GM21723 (cell line): ENCODE results near the gene PKNOX2.

Source experiments
- ATAC-seq: cut with Tn5 transposase; IDR thresholded peaks from one replicate; pipeline ENCODE4 v1.9.1; 2021; ENCODE audit warnings: mild to moderate bottlenecking, moderate library complexity; ENCODE audit not compliant: unreplicated experiment

The PKNOX2 gene

DNA sequence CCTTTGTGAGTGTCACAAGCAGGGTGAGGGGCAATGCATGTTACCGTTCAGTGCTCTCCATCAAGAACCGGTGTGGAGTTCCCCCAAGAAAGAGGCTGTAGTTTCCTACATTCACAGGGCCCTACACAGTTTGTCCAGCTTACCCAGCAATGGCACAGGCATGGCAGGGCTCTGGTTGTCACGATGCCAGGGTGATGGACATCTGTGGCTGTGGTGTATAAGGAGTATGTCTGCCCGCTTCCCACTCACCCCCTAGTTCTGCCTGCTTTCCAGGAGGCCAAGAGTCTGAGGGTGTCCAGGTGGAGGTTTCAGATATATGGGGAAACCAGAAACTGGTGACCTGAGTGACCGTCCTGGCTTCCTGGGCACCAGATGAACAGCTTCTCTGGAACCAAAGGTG, 116.1 kb downstream of the PKNOX2 start:
- no peak for ATAC-seq

GRCh38 chr11:125281831-125282595, 117.5 kb downstream of the PKNOX2 start:
- ATAC-seq: no peak

GRCh38 chr11:125282596-125282914, 118.0 kb downstream of the PKNOX2 start:
- ATAC-seq: no peak

DNA sequence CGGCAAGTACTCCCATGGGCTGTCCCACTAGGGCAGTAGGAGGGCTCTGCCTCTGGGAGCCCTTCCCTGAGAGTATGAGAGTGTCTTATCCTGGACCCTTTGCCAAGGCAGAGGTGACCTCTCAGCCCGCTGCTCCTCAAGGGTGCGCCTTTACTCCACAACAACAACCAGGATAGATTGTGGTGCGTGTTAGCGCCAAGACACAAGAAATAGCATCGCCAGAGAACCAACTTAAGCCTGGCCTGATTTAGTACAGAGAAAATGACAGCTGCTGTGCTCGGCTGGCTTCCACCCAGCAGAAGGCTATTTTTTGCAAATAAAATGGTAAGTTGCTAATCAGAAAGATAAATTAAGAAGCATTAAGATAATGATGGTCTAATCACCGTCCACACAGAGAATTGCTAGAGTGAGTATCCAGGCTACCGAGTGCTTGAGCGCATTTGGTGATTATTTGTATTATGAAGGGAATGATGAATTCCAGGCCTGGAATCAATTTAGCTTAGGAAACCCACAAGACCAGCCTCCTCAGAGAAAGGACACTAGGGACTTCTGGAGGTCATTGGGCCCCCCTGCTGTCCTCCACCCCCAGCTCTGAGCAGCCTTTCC, 119.8 kb downstream of the PKNOX2 start:
- no peak for ATAC-seq

- ATAC-seq: no peak
Measured at GRCh38 chr11:125285844-125286243, 121.3 kb downstream of the PKNOX2 start.

DNA sequence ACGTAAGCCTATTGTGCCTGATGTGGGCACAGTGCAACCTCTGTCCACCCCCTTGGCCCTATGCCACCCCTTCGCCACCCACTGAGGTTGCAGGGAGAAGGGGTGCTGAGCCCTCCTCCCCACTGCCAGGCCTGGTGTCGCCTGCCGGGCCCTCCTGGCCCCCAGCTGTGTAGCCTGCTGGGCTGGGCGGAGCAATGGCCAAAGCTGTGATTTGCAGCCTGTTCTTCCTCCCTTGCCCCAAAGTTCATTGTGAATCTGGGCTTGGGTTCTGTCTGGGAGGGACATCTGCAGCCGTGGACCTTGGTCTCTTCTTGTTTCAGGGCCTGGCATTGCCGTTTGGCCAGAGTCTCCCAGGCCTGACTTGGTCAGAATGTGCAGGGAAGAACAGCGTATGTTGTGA, 121.9 kb downstream of the PKNOX2 start:
- ATAC-seq: no peak

- no peak for ATAC-seq
Measured at GRCh38 chr11:125287491-125288210, 123.1 kb downstream of the PKNOX2 start.

GRCh38 chr11:125289419-125290098, 125.0 kb downstream of the PKNOX2 start:
- no peak for ATAC-seq

- ATAC-seq: no peak
Measured at GRCh38 chr11:125290263-125290662, 125.7 kb downstream of the PKNOX2 start.

DNA sequence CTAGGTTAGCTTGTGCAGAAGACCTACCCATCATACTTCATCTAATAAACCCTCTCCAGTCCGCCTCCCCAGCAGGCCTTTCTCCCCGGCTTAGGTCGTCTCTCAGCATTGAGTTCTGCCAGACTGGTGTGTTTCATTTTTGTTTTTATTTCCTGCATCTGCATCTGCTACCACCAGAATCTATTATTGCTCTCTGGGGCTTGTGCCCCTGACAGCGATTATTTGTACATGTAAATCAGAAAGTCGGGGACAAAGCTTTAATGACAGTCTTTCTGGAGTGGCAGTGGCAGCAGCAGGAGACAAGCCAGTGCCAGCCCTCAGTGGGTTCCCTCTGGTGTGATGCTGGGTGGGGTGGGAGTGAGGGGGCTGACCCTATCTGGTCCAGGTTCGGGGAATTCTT, 127.5 kb downstream of the PKNOX2 start:
- ATAC-seq: no peak

DNA sequence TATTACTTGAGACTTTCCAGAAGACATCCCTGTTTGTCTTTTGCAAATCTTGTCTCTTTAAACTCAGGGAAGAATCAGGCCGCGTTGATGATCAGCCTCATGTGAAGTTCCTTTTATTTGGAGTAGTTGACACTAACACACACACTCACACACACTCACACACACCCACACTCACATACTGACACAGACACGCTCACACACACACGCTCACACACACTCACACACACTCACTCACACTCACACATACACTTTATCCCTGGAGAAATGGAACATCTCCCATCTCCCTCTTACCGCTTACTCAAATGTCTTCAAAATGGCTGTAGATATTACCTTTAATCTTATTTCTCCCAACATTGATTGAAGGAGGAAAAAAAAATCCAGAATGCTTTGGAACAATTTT, 129.0 kb downstream of the PKNOX2 start:
- no peak for ATAC-seq

- no peak for ATAC-seq
Measured at GRCh38 chr11:125295931-125296330, 131.4 kb downstream of the PKNOX2 start.

DNA sequence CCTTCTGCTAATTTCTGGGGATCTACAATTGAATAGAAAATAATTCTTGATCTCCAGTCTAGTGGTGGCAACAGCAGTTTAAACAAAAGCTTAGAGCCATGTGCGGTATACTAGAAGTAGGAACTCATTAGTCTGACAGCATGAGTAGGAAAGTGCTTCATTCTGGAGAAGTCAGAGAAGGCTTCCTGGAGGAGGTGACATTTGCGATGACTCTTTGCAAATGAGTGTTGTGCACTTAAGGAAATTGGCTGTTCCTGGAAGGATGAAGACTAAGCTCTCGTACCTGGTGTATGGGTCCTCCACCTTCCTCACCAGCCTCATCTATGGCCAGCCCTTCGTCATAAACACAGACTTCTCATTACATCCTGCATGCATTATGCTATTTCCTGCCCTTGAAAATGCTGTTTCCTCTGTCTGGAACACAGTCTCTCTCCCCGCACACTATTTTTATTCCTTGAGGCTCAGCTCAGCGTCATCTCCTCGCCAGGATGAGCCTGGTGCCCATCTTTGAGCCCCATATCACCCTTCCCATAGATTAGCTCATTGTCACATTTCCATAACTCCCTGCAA, 132.9 kb downstream of the PKNOX2 start:
- no peak for ATAC-seq

DNA sequence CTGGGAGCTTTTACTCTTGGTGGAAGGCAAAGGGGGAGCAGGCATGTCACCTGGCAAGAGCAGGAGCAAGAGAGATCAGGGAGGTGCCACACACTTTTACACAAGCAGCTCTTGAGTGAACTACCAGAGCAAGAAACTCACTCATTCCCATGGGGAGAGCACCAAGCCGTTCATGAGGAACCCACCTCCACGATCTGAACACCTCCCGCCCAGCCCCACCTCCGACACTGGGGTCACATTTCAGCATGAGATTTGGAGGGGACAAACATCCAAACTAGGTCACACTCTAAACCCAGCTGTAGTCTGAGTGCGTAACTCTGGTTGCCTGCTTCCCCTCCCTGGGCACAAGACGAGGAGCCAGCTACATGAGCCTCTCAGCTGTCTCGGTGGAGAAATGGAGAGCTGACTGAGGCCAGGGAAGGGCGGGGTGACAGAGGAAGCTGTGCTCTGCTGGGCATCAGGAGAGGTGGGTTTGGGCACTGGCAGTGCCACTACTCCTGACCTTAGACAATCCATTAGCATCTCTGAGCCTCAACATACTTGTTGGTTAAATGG, 134.6 kb downstream of the PKNOX2 start:
- no peak for ATAC-seq

DNA sequence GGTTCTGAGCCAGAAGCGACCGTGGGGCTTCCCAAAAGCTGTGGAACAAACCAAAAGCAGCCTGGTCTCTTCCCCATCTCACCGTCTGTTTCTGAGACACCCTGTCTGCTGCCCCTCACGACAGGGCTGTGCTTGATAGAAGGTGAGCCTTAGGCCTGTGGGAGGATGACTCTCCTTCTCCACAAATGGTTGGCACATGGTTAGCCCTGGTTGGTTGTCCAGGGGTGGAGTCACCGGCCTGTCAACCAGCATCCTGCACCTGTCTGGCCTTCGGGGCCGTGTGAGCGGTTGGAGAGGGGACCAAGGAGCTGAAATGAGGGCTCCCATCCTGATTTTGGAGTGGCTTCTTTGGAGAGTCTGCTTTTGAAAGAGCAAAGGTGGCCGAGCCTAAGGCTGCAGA, 135.3 kb downstream of the PKNOX2 start:
- no peak for ATAC-seq

GRCh38 chr11:125300791-125301218, 136.3 kb downstream of the PKNOX2 start:
- no peak for ATAC-seq

DNA sequence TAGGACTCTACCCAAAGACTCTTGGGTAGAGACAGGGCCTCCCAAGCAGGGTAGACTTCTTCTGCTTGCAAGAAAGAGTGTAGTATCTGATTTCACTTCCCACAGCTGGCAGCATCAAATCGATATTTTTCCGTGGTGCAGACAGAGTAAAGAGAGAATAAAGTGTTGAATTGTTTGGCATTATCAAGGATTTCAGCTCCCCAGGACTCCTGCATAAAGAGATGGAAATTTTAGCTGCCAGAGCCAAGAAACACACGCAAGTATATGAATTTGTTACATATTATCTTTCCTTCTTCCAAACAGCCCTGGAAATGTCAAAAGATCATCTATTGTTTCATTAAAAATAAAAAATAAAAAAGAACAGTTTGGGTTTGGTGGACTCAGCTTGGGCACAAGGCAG, 136.8 kb downstream of the PKNOX2 start:
- ATAC-seq: no peak

DNA sequence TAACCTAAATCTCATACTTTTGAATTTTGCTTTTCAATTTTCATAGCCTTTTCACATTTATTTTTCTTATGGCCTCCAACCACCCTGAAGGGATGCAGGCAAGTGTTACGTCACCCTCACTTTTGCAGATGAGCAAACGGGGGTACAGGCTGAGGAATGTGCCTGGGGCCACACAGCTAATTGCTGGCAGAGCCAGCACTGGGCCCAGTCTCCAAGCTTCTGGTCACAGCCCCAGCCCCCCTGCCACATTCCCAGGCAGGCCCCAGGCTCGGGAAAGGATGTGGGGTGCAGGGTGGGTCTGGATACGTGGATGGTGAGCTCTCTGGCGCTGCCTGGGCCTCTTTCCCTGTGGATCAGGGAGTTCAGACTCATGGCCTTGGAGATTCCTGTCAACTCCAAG, 138.6 kb downstream of the PKNOX2 start:
- ATAC-seq: no peak

GRCh38 chr11:125303694-125304093, 139.1 kb downstream of the PKNOX2 start:
- no peak for ATAC-seq

DNA sequence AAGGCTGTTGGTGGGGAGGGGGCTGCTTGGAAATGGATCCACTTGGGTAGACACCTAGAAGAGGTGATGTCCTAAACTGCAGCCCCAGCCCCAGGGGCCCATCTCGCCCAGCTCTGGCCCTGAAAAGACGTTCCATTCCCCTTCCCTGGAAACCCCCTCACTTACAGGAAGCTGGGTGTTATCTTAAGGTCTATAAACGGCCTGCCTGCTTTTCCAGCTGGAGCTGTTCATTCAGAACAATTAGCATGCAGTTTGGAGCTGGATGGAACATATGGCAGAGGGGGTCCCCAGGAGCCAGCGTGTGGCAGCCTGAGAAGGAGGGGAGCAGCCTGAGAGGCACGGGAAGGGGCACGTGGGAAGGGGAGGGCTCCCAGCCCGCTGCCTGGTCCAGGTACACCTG, 139.6 kb downstream of the PKNOX2 start:
- ATAC-seq: no peak

- ATAC-seq: no peak
Measured at GRCh38 chr11:125304876-125305275, 140.3 kb downstream of the PKNOX2 start.
